Body of pancreas (tissue), 4 donors: ENCODE results near the gene DSCAM.

Source experiments
- POLR2A ChIP-seq, 3 donors: fragments of 450-650 bp; IDR thresholded peaks; one replicate each; pipeline ENCODE4 v1.6.1; 2016; ENCODE audit warnings: antibody characterized with exemption in 3 of 3, mild to moderate bottlenecking in 2 of 3
- TF ChIP-seq, protein P1 (sequence below), 7 experiments: fragments of 450-650 bp in 4 of 7; fragments of 200-600 bp in 3 of 7; sonication (generic) in 3 of 7; IDR thresholded peaks; one replicate each; pipeline ENCODE4 v1.5.1; 2016 to 2019; ENCODE audit warnings: antibody characterized with exemption in 7 of 7

DNA sequence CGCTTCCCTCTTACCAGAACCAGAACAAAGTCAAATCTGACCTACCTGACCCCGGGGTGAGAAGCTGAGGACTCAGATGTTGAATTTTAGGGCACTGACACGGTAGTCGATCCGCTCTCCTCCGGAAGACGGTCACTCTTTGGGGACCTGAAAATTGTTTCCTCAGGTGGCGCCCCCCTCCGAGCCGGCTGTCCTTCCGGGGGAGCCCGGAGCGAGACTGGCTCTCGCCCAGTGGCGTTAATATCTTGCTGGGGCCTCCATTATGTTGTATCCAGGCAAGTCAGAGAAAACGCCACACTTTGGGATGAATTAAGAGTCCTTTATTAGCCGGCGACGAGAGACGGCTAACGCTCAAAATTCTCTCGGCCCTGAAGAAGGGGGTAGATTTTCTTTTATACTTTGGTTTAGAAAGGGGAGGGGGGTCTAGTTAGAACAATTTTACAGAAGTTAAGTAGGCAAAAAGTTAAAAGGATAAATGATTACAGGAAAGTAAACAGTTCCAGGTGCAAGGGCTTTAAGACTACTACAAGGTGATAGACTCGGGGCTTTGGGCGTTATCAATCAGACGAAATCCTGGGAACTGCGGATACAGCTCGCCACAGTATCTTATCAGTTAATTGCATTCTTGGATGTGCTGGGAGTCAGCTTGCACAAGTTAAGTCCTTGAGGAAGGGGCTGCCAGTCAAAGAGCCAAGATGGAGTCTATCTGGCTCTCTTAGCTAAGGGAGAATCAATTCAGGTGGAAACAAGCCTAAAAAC lies 269.5 kb downstream of the DSCAM start:
- TF ChIP-seq, protein P1, sequence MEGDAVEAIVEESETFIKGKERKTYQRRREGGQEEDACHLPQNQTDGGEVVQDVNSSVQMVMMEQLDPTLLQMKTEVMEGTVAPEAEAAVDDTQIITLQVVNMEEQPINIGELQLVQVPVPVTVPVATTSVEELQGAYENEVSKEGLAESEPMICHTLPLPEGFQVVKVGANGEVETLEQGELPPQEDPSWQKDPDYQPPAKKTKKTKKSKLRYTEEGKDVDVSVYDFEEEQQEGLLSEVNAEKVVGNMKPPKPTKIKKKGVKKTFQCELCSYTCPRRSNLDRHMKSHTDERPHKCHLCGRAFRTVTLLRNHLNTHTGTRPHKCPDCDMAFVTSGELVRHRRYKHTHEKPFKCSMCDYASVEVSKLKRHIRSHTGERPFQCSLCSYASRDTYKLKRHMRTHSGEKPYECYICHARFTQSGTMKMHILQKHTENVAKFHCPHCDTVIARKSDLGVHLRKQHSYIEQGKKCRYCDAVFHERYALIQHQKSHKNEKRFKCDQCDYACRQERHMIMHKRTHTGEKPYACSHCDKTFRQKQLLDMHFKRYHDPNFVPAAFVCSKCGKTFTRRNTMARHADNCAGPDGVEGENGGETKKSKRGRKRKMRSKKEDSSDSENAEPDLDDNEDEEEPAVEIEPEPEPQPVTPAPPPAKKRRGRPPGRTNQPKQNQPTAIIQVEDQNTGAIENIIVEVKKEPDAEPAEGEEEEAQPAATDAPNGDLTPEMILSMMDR (IDR thresholded peaks at IDR 0.05): no peak
- TF ChIP-seq POLR2A (IDR thresholded peaks at IDR 0.05): no peak
